ENCODE data around the gene TIMP4. TPM values are rescaled to one million over a fixed set of nuclear protein-coding genes. Genes with fewer than 3 reads are reported as not detected.

TIMP4 gene
- polyA plus RNA-seq, 3 donors: 0.04 TPM; not detected in 2

DNA sequence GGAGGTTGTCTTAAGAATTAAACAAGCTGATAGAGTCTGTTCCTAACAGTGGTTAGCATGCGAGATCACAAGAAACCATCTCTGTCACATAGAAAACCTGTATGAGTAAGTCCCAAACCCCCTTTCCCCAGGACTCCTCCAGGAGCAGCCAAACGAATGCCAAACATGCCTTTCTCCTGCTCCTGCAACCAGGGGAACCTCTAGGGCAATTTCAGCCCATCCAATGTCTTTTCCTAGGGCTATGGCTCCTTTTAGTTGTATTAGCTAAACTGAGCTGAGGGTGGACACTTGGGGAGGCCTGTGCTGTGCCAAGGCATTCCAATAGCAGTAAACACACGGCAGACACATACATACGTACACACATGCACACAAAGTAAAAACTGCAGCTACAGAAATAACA is 36.5 kb upstream of the TIMP4 start:
- no peaks in the 10 kb centered on the region for H3K9me3 Mint-ChIP-seq
- DNase-seq: no peak
- peaks cover 57% of the 10 kb centered on the region for H3K4me1 Mint-ChIP-seq
- Histone ChIP-seq H4K20me1 (ENCODE audit: insufficient read depth, low read length) (no peaks in the 10 kb centered on the region), H3K27me3 (ENCODE audit: control insufficient read depth in 2 of 2, insufficient read depth in 2 of 2, low read length in 2 of 2) (no peaks in the 10 kb centered on the region), H2AFZ (ENCODE audit: insufficient read depth, low read depth, low read length, poor library complexity, severe bottlenecking) (no peak overlapping the region), H3K4me1 (ENCODE audit: control insufficient read depth in 1 of 2, insufficient read depth in 2 of 2, low read length in 2 of 2) (peaks cover 59 to 62% of the 10 kb centered on the region in 2 donors), H3K9ac (ENCODE audit: insufficient read depth, low read length, poor library complexity, severe bottlenecking) (no peak overlapping the region), H3K4me2 (replicated peaks; ENCODE audit: extremely low read depth, low read length, poor library complexity, severe bottlenecking) (no peak overlapping the region), H3K27ac (ENCODE audit: low read depth in 1 of 2, low read length in 2 of 2) (no peak overlapping the region), H3K4me3 (replicated peaks in 1 of 3; ENCODE audit: low read depth in 2 of 3, low read length in 3 of 3) (no peak overlapping the region), H3K79me2 (ENCODE audit: insufficient read depth, low read length) (no peaks in the 10 kb centered on the region), H3K9me3 (replicated peaks in 1 of 2; ENCODE audit: control insufficient read depth in 1 of 2, insufficient read depth in 1 of 2, low read length in 2 of 2) (no peaks in the 10 kb centered on the region), H3K36me3 (replicated peaks in 1 of 2; ENCODE audit: control insufficient read depth in 1 of 2, insufficient read depth in 2 of 2, low read length in 2 of 2) (no peaks in the 10 kb centered on the region)
- H3K36me3 Mint-ChIP-seq: peaks cover 0 to 2% of the 10 kb centered on the region in 2 donors
- intact Hi-C loops (cut with micrococcal nuclease): loop anchor here in 1 of 2 donors (5.0 to 10.0 kb wide), 2 partner anchors 92 to 200 kb away; partner anchors contain the start of gene PPARG
- TF ChIP-seq, protein P1, sequence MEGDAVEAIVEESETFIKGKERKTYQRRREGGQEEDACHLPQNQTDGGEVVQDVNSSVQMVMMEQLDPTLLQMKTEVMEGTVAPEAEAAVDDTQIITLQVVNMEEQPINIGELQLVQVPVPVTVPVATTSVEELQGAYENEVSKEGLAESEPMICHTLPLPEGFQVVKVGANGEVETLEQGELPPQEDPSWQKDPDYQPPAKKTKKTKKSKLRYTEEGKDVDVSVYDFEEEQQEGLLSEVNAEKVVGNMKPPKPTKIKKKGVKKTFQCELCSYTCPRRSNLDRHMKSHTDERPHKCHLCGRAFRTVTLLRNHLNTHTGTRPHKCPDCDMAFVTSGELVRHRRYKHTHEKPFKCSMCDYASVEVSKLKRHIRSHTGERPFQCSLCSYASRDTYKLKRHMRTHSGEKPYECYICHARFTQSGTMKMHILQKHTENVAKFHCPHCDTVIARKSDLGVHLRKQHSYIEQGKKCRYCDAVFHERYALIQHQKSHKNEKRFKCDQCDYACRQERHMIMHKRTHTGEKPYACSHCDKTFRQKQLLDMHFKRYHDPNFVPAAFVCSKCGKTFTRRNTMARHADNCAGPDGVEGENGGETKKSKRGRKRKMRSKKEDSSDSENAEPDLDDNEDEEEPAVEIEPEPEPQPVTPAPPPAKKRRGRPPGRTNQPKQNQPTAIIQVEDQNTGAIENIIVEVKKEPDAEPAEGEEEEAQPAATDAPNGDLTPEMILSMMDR (IDR thresholded peaks at IDR 0.05): no peak
- peak overlapping the region in 5 of 7 donors; percentile 20 to 97 (median 74) for H3K27ac Mint-ChIP-seq
- H3K4me3 Mint-ChIP-seq: no peak overlapping the region
- H3K27me3 Mint-ChIP-seq (ENCODE audit: low read depth in 3 of 3): peaks cover 0 to 5% (median 0%) of the 10 kb centered on the region in 3 donors
- 94% methylated on average over 2 of the region's 4 CpGs for WGBS (ENCODE audit: insufficient coverage)

DNA sequence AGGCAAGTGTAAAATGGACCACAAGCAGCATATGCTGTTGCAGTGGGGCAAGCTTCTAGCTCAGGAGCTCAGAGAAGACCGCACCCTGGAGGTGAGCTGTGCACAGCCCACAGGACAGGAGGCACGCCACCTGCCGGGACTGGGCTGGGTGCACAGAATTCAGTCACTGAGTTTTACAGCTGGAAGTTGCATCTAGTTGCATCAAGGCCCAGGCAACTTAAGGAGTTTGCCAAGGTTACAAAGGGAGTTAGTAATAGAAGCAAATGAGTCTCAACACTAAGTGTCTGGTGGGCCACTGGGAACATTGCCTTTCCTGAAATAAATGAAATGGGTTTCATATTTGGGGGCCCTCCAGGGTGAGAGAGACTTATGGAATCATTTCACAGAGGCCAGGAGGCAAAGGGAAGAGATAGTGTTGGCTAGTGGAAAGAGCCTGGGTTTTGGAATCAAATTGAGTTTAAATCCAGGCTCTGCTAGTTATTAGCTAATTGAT is 36.0 kb upstream of the TIMP4 start:
- Histone ChIP-seq H3K4me1 (ENCODE audit: control insufficient read depth in 1 of 2, insufficient read depth in 2 of 2, low read length in 2 of 2) (peaks cover 64 to 68% of the 10 kb centered on the region in 2 donors), H3K36me3 (replicated peaks in 1 of 2; ENCODE audit: control insufficient read depth in 1 of 2, insufficient read depth in 2 of 2, low read length in 2 of 2) (no peaks in the 10 kb centered on the region), H4K20me1 (ENCODE audit: insufficient read depth, low read length) (no peaks in the 10 kb centered on the region), H3K9ac (ENCODE audit: insufficient read depth, low read length, poor library complexity, severe bottlenecking) (no peak overlapping the region), H3K4me2 (replicated peaks; ENCODE audit: extremely low read depth, low read length, poor library complexity, severe bottlenecking) (peak overlapping the region; percentile 60), H3K27me3 (ENCODE audit: control insufficient read depth in 2 of 2, insufficient read depth in 2 of 2, low read length in 2 of 2) (no peaks in the 10 kb centered on the region), H3K27ac (ENCODE audit: low read depth in 1 of 2, low read length in 2 of 2) (peak overlapping the region; percentile 67 to 95), H3K9me3 (replicated peaks in 1 of 2; ENCODE audit: control insufficient read depth in 1 of 2, insufficient read depth in 1 of 2, low read length in 2 of 2) (no peaks in the 10 kb centered on the region), H3K79me2 (ENCODE audit: insufficient read depth, low read length) (no peaks in the 10 kb centered on the region), H3K4me3 (replicated peaks in 1 of 3; ENCODE audit: low read depth in 2 of 3, low read length in 3 of 3) (peak overlapping the region in 1 of 3 experiments; percentile 18), H2AFZ (ENCODE audit: insufficient read depth, low read depth, low read length, poor library complexity, severe bottlenecking) (no peak overlapping the region)
- H3K4me3 Mint-ChIP-seq: peak overlapping the region in 1 of 2 donors; percentile 64
- peaks cover 0 to 5% (median 0%) of the 10 kb centered on the region in 3 donors for H3K27me3 Mint-ChIP-seq (ENCODE audit: low read depth in 3 of 3)
- H3K36me3 Mint-ChIP-seq: peaks cover 0 to 2% of the 10 kb centered on the region in 2 donors
- H3K4me1 Mint-ChIP-seq: peaks cover 62% of the 10 kb centered on the region
- peak overlapping the region; percentile 97 to 99 (median 97) for H3K27ac Mint-ChIP-seq
- no peaks in the 10 kb centered on the region for H3K9me3 Mint-ChIP-seq
- 87% methylated on average over 3 of the region's 3 CpGs for WGBS (ENCODE audit: insufficient coverage)
- peak in 1 of 3 donors; percentile 31 for DNase-seq
- intact Hi-C loops (cut with micrococcal nuclease): loop anchor here in 1 of 2 donors (5.0 to 10.0 kb wide), 5 partner anchors 93 to 263 kb away; partner anchors contain the start of gene PPARG
- TF ChIP-seq, protein P1 (IDR thresholded peaks at IDR 0.05): no peak
